ENCODE results near the gene PRKN.

GRCh38 chr6:162612613-162613012, 115.0 kb downstream of the PRKN start:
- TF ChIP-seq, protein P1, sequence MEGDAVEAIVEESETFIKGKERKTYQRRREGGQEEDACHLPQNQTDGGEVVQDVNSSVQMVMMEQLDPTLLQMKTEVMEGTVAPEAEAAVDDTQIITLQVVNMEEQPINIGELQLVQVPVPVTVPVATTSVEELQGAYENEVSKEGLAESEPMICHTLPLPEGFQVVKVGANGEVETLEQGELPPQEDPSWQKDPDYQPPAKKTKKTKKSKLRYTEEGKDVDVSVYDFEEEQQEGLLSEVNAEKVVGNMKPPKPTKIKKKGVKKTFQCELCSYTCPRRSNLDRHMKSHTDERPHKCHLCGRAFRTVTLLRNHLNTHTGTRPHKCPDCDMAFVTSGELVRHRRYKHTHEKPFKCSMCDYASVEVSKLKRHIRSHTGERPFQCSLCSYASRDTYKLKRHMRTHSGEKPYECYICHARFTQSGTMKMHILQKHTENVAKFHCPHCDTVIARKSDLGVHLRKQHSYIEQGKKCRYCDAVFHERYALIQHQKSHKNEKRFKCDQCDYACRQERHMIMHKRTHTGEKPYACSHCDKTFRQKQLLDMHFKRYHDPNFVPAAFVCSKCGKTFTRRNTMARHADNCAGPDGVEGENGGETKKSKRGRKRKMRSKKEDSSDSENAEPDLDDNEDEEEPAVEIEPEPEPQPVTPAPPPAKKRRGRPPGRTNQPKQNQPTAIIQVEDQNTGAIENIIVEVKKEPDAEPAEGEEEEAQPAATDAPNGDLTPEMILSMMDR (IDR thresholded peaks at IDR 0.05; ENCODE audit: borderline replicate concordance, extremely low read depth, low read length, poor library complexity, severe bottlenecking), result no peak
- no peak for TF ChIP-seq EZH2 (IDR thresholded peaks at IDR 0.05; ENCODE audit: borderline replicate concordance, low read depth, low read length, severe bottlenecking)

Data from DND-41 (cell line).